ENCODE measurements around the gene PLXNB1.

PLXNB1 gene

GRCh38 chr3:48423883-48424695 is 5.8 kb downstream of the PLXNB1 start:
- Histone ChIP-seq H3K4me2 (no peak overlapping the region), H3K27ac (no peak overlapping the region), H3K79me2 (ENCODE audit: insufficient read depth, low read depth) (no peaks in the 10 kb centered on the region), H3K27me3 (ENCODE audit: insufficient read depth, low read depth) (no peaks in the 10 kb centered on the region), H3K4me1 (ENCODE audit: low read depth, poor library complexity, severe bottlenecking) (no peaks in the 10 kb centered on the region), H3K4me3 (IDR thresholded peaks at IDR 0.05; ENCODE audit: insufficient read depth, low read depth, low read length) (no peak overlapping the region), H4K20me1 (ENCODE audit: insufficient read depth) (no peaks in the 10 kb centered on the region), H3K36me3 (ENCODE audit: insufficient read depth) (no peaks in the 10 kb centered on the region), H2AFZ (ENCODE audit: low read depth) (no peak overlapping the region), H3K9ac (no peak overlapping the region)
- TF ChIP-seq CTCF (conservative IDR thresholded peaks at IDR 0.05; ENCODE audit: low read depth, low read length) = no peak

- Histone ChIP-seq H3K4me3 (IDR thresholded peaks at IDR 0.05; ENCODE audit: insufficient read depth, low read depth, low read length) (no peak overlapping the region), H2AFZ (ENCODE audit: low read depth) (no peak overlapping the region), H3K4me1 (ENCODE audit: low read depth, poor library complexity, severe bottlenecking) (no peaks in the 10 kb centered on the region), H3K79me2 (ENCODE audit: insufficient read depth, low read depth) (no peaks in the 10 kb centered on the region), H3K27me3 (ENCODE audit: insufficient read depth, low read depth) (no peaks in the 10 kb centered on the region), H4K20me1 (ENCODE audit: insufficient read depth) (no peaks in the 10 kb centered on the region), H3K27ac (no peak overlapping the region), H3K36me3 (ENCODE audit: insufficient read depth) (no peaks in the 10 kb centered on the region), H3K9ac (no peak overlapping the region), H3K4me2 (no peak overlapping the region)
- TF ChIP-seq CTCF (conservative IDR thresholded peaks at IDR 0.05; ENCODE audit: low read depth, low read length) = no peak
Measured at GRCh38 chr3:48423241-48423882, 6.5 kb downstream of the PLXNB1 start.

GRCh38 chr3:48422681-48423080 is 7.2 kb downstream of the PLXNB1 start:
- no peak for TF ChIP-seq CTCF (conservative IDR thresholded peaks at IDR 0.05; ENCODE audit: low read depth, low read length)
- Histone ChIP-seq H3K4me2 (no peak overlapping the region), H3K4me3 (IDR thresholded peaks at IDR 0.05; ENCODE audit: insufficient read depth, low read depth, low read length) (no peak overlapping the region), H3K4me1 (ENCODE audit: low read depth, poor library complexity, severe bottlenecking) (no peaks in the 10 kb centered on the region), H3K27me3 (ENCODE audit: insufficient read depth, low read depth) (no peaks in the 10 kb centered on the region), H3K9ac (no peak overlapping the region), H4K20me1 (ENCODE audit: insufficient read depth) (no peaks in the 10 kb centered on the region), H3K27ac (no peak overlapping the region), H3K36me3 (ENCODE audit: insufficient read depth) (no peaks in the 10 kb centered on the region), H3K79me2 (ENCODE audit: insufficient read depth, low read depth) (no peaks in the 10 kb centered on the region), H2AFZ (ENCODE audit: low read depth) (no peak overlapping the region)

- H3K27ac ChIP-seq = no peak overlapping the region
- H3K4me3 ChIP-seq (IDR thresholded peaks at IDR 0.05; ENCODE audit: insufficient read depth, low read depth, low read length) = no peak overlapping the region
- H3K9ac ChIP-seq = no peak overlapping the region
- H4K20me1 ChIP-seq (ENCODE audit: insufficient read depth) = no peaks in the 10 kb centered on the region
- no peak for TF ChIP-seq CTCF (conservative IDR thresholded peaks at IDR 0.05; ENCODE audit: low read depth, low read length)
- H3K79me2 ChIP-seq (ENCODE audit: insufficient read depth, low read depth) = no peaks in the 10 kb centered on the region
- H3K4me2 ChIP-seq = no peak overlapping the region
- no peaks in the 10 kb centered on the region for H3K27me3 ChIP-seq (ENCODE audit: insufficient read depth, low read depth)
- no peak overlapping the region for H2AFZ ChIP-seq (ENCODE audit: low read depth)
- no peaks in the 10 kb centered on the region for H3K4me1 ChIP-seq (ENCODE audit: low read depth, poor library complexity, severe bottlenecking)
- no peaks in the 10 kb centered on the region for H3K36me3 ChIP-seq (ENCODE audit: insufficient read depth)
Measured at GRCh38 chr3:48422272-48422671, 7.6 kb downstream of the PLXNB1 start.

Data from KMS-11 (cell line).